H1 (cell line): ENCODE results near the gene UPF2. TPM values are rescaled to one million over a fixed set of nuclear protein-coding genes. Genes with fewer than 3 reads are reported as not detected.

ENCODE experiments used
- CBX8 ChIP-seq: fragments of 300-800, 300-1000 bp; sonication (generic); IDR thresholded peaks from 2 replicates; pipeline ENCODE4 v1.7.1; 2016; ENCODE audit warnings: low read depth, low read length, borderline replicate concordance
- CTBP2 ChIP-seq: IDR thresholded peaks from 2 replicates; pipeline ENCODE4 v1.7.0; 2011; ENCODE audit warnings: borderline replicate concordance, mild to moderate bottlenecking, moderate library complexity, mixed read lengths, low read length; ENCODE audit not compliant: insufficient read depth, insufficient read length
- E2F6 ChIP-seq: IDR thresholded peaks from 2 replicates; pipeline ENCODE4 v1.6.1; 2012; ENCODE audit warnings: inconsistent platforms
- KDM4A ChIP-seq: IDR thresholded peaks from one replicate; pipeline ENCODE4 v1.7.1; 2012; ENCODE audit warnings: low read depth, mild to moderate bottlenecking, moderate library complexity, low read length, inconsistent platforms; ENCODE audit not compliant: severe bottlenecking
- SIN3A ChIP-seq, 2 experiments: IDR thresholded peaks in 1 of 2; conservative IDR thresholded peaks in 1 of 2; 2 replicates each; pipeline ENCODE4 v1.6.1; 2011 to 2012; ENCODE audit warnings: low read length in 2 of 2, improper control_type of control experiment in 1 of 2, low read depth in 1 of 2, mild to moderate bottlenecking in 1 of 2
- SP1 ChIP-seq: IDR thresholded peaks from 2 replicates; pipeline ENCODE4 v1.6.1; 2011; ENCODE audit warnings: low read depth, low read length
- polyA plus RNA-seq, 7 experiments: library from polyadenylated mRNA; depleted of rRNA in 3 of 7; stranded (reverse) in 5 of 7; unstranded in 2 of 7; fragments of >200 nt in 5 of 7; fragments of 200-250 nt in 2 of 7; gene quantifications; 1 replicate in 5 of 7; 2 replicates in 1 of 7; 4 replicates in 1 of 7; pipeline versions ENCODE4 v1.2.1 to v1.2.3, GENCODE V29; 2011 to 2013; ENCODE audit warnings: missing spikeins in 2 of 7, mixed read lengths in 2 of 7
- total RNA-seq: library from RNA; stranded (reverse); fragmentation: NEBNext Ultra II Directional; extraction: Animal tissue kit (Norgen Biotek cat#: 25700); gene quantifications from 2 replicates; pipeline ENCODE4 v1.2.1, GENCODE V29; 2021
- TF ChIP-seq, protein P1 (sequence below): IDR thresholded peaks from 2 replicates; pipeline ENCODE4 v1.6.1; 2012; ENCODE audit warnings: low read length, inconsistent platforms
- TF ChIP-seq, protein P2 (sequence below): IDR thresholded peaks from 2 replicates; pipeline ENCODE4 v1.6.1; 2012; ENCODE audit warnings: inconsistent platforms

The UPF2 gene
- total and polyA plus RNA-seq, 2 of the 8 experiments (the other 6 are each of a cell fraction or from before 2014, with no cell fraction given), result 6.2 to 32.8 TPM

- TF ChIP-seq KDM4A (no peak), SIN3A (conservative IDR thresholded peaks at IDR 0.05 in 1 of 2, IDR thresholded peaks at IDR 0.05 in 1 of 2; ENCODE audit: low read depth in 1 of 2, low read length in 2 of 2) (no peak), CTBP2 (no peak), E2F6 (no peak), CBX8 (no peak), SP1 (no peak)
- TF ChIP-seq, protein P1, sequence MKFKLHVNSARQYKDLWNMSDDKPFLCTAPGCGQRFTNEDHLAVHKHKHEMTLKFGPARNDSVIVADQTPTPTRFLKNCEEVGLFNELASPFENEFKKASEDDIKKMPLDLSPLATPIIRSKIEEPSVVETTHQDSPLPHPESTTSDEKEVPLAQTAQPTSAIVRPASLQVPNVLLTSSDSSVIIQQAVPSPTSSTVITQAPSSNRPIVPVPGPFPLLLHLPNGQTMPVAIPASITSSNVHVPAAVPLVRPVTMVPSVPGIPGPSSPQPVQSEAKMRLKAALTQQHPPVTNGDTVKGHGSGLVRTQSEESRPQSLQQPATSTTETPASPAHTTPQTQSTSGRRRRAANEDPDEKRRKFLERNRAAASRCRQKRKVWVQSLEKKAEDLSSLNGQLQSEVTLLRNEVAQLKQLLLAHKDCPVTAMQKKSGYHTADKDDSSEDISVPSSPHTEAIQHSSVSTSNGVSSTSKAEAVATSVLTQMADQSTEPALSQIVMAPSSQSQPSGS, result no peak
- TF ChIP-seq, protein P2, sequence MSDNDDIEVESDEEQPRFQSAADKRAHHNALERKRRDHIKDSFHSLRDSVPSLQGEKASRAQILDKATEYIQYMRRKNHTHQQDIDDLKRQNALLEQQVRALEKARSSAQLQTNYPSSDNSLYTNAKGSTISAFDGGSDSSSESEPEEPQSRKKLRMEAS, result no peak
- TF ChIP-seq, all 59 proteins: peak for 0
These were observed 143.3 kb downstream of the UPF2 start (continued) for GRCh38 chr10:11899067-11899876.
